T-helper 2 cell treated with Interferon-gamma antibody and Interleukin-4, amounts not matched to agents 5 μg/mL and 100 μg/mL, for 36 hours (primary cell): ENCODE results near the gene ZMYM4.
"Not testable (repeated sequence)": the region's sequence is repeated elsewhere in the genome, so short reads cannot be mapped to it uniquely, and the experiment has no call there.

Source experiments
- DNase-seq: peaks from one replicate; pipeline ENCODE4 v3.0.0; 2021; ENCODE audit warnings: low spot score
- H3K27ac Mint-ChIP-seq: one replicate; pipeline ENCODE4 v1.8.0; 2021; ENCODE audit warnings: mild to moderate bottlenecking, mixed read lengths
- H3K27me3 Mint-ChIP-seq: one replicate; pipeline ENCODE4 v1.8.0; 2021; ENCODE audit warnings: low read depth, mixed read lengths
- H3K36me3 Mint-ChIP-seq: one replicate; pipeline ENCODE4 v1.8.0; 2021; ENCODE audit warnings: low read depth, mixed read lengths
- H3K4me1 Mint-ChIP-seq: one replicate; pipeline ENCODE4 v1.8.0; 2021; ENCODE audit warnings: low read depth, mixed read lengths
- H3K4me3 Mint-ChIP-seq: one replicate; pipeline ENCODE4 v1.8.0; 2022; ENCODE audit warnings: mild to moderate bottlenecking, moderate library complexity, mixed read lengths
- H3K9me3 Mint-ChIP-seq: one replicate; pipeline ENCODE4 v1.8.0; 2021; ENCODE audit warnings: mixed read lengths

The ZMYM4 gene

GRCh38 chr1:35320937-35321336, 52.4 kb downstream of the ZMYM4 start:
- no peaks in the 10 kb centered on the region for H3K27me3 Mint-ChIP-seq
- H3K4me1 Mint-ChIP-seq: peaks cover 4% of the 10 kb centered on the region
- no peak overlapping the region for H3K4me3 Mint-ChIP-seq
- DNase-seq: no peak
- no peaks in the 10 kb centered on the region for H3K9me3 Mint-ChIP-seq
- no peak overlapping the region for H3K27ac Mint-ChIP-seq
- peaks cover 7% of the 10 kb centered on the region for H3K36me3 Mint-ChIP-seq

GRCh38 chr1:35324486-35324885, 56.0 kb downstream of the ZMYM4 start:
- Mint-ChIP-seq H3K36me3 (peaks cover 4% of the 10 kb centered on the region), H3K27me3 (no peaks in the 10 kb centered on the region), H3K4me1 (peaks cover 2% of the 10 kb centered on the region), H3K27ac (no peak overlapping the region), H3K9me3 (no peaks in the 10 kb centered on the region), H3K4me3 (no peak overlapping the region)
- no peak for DNase-seq

- H3K9me3 Mint-ChIP-seq: no peaks in the 10 kb centered on the region
- no peaks in the 10 kb centered on the region for H3K27me3 Mint-ChIP-seq
- H3K36me3 Mint-ChIP-seq: peaks cover 2% of the 10 kb centered on the region
- DNase-seq: no peak
- H3K4me1 Mint-ChIP-seq: peaks cover 2% of the 10 kb centered on the region
- no peak overlapping the region for H3K4me3 Mint-ChIP-seq
- H3K27ac Mint-ChIP-seq: no peak overlapping the region
Measured at GRCh38 chr1:35326246-35326866, 57.8 kb downstream of the ZMYM4 start.

GRCh38 chr1:35331618-35332017, 63.1 kb downstream of the ZMYM4 start:
- not testable (repeated sequence) for H3K4me1 Mint-ChIP-seq, H3K9me3 Mint-ChIP-seq, H3K27ac Mint-ChIP-seq, H3K4me3 Mint-ChIP-seq, DNase-seq, H3K36me3 Mint-ChIP-seq, H3K27me3 Mint-ChIP-seq

- Mint-ChIP-seq H3K27me3 (no peaks in the 10 kb centered on the region), H3K36me3 (peaks cover 11% of the 10 kb centered on the region), H3K9me3 (no peaks in the 10 kb centered on the region), H3K4me3 (no peak overlapping the region), H3K27ac (no peak overlapping the region), H3K4me1 (no peaks in the 10 kb centered on the region)
- DNase-seq: no peak
Measured at GRCh38 chr1:35334485-35334884, 66.0 kb downstream of the ZMYM4 start.

GRCh38 chr1:35340519-35340918, 72.0 kb downstream of the ZMYM4 start:
- H3K36me3 Mint-ChIP-seq: peaks cover 8% of the 10 kb centered on the region
- no peak for DNase-seq
- H3K27me3 Mint-ChIP-seq: no peaks in the 10 kb centered on the region
- no peaks in the 10 kb centered on the region for H3K9me3 Mint-ChIP-seq
- H3K4me1 Mint-ChIP-seq: no peaks in the 10 kb centered on the region
- no peak overlapping the region for H3K27ac Mint-ChIP-seq
- H3K4me3 Mint-ChIP-seq: no peak overlapping the region

- DNase-seq: no peak
- Mint-ChIP-seq H3K36me3 (no peaks in the 10 kb centered on the region), H3K27ac (no peak overlapping the region), H3K27me3 (no peaks in the 10 kb centered on the region), H3K4me3 (no peak overlapping the region), H3K9me3 (no peaks in the 10 kb centered on the region), H3K4me1 (peaks cover 5% of the 10 kb centered on the region)
Measured at GRCh38 chr1:35345439-35345981, 77.0 kb downstream of the ZMYM4 start.

GRCh38 chr1:35350872-35351271, 82.4 kb downstream of the ZMYM4 start:
- no peaks in the 10 kb centered on the region for H3K27me3 Mint-ChIP-seq
- H3K4me3 Mint-ChIP-seq: no peak overlapping the region

GRCh38 chr1:35359995-35360394, 91.5 kb downstream of the ZMYM4 start:
- no peak for DNase-seq
- peaks cover 14% of the 10 kb centered on the region for H3K4me1 Mint-ChIP-seq
- H3K4me3 Mint-ChIP-seq: no peak overlapping the region
- peaks cover 23% of the 10 kb centered on the region for H3K36me3 Mint-ChIP-seq
- H3K9me3 Mint-ChIP-seq: no peaks in the 10 kb centered on the region
- no peak overlapping the region for H3K27ac Mint-ChIP-seq
- H3K27me3 Mint-ChIP-seq: no peaks in the 10 kb centered on the region

More at GRCh38 chr1:35350872-35351271, 82.4 kb downstream of the ZMYM4 start:
- Mint-ChIP-seq H3K36me3 (peaks cover 3% of the 10 kb centered on the region), H3K9me3 (no peaks in the 10 kb centered on the region), H3K4me1 (peaks cover 3% of the 10 kb centered on the region), H3K27ac (no peak overlapping the region)
- no peak for DNase-seq

- no peak for DNase-seq
- no peak overlapping the region for H3K27ac Mint-ChIP-seq
- H3K36me3 Mint-ChIP-seq: peaks cover 23% of the 10 kb centered on the region
- no peaks in the 10 kb centered on the region for H3K27me3 Mint-ChIP-seq
- H3K9me3 Mint-ChIP-seq: no peaks in the 10 kb centered on the region
- no peak overlapping the region for H3K4me3 Mint-ChIP-seq
- peaks cover 12% of the 10 kb centered on the region for H3K4me1 Mint-ChIP-seq
Measured at GRCh38 chr1:35361638-35362037, 93.1 kb downstream of the ZMYM4 start.

GRCh38 chr1:35364741-35365140, 96.2 kb downstream of the ZMYM4 start:
- no peaks in the 10 kb centered on the region for H3K27me3 Mint-ChIP-seq
- H3K9me3 Mint-ChIP-seq: no peaks in the 10 kb centered on the region
- H3K27ac Mint-ChIP-seq: no peak overlapping the region
- no peak overlapping the region for H3K4me3 Mint-ChIP-seq
- peaks cover 12% of the 10 kb centered on the region for H3K4me1 Mint-ChIP-seq
- DNase-seq: no peak
- peaks cover 23% of the 10 kb centered on the region for H3K36me3 Mint-ChIP-seq

- Mint-ChIP-seq H3K4me3 (no peak overlapping the region), H3K4me1 (peaks cover 3% of the 10 kb centered on the region), H3K27me3 (no peaks in the 10 kb centered on the region), H3K36me3 (peaks cover 11% of the 10 kb centered on the region), H3K9me3 (no peaks in the 10 kb centered on the region), H3K27ac (no peak overlapping the region)
- DNase-seq: no peak
Measured at GRCh38 chr1:35367914-35368313, 99.4 kb downstream of the ZMYM4 start.

GRCh38 chr1:35369922-35370671, 101.6 kb downstream of the ZMYM4 start:
- H3K4me1 Mint-ChIP-seq: no peaks in the 10 kb centered on the region
- no peak overlapping the region for H3K27ac Mint-ChIP-seq
- no peaks in the 10 kb centered on the region for H3K27me3 Mint-ChIP-seq
- no peaks in the 10 kb centered on the region for H3K9me3 Mint-ChIP-seq
- no peak overlapping the region for H3K4me3 Mint-ChIP-seq
- peaks cover 4% of the 10 kb centered on the region for H3K36me3 Mint-ChIP-seq
- DNase-seq: no peak

- Mint-ChIP-seq H3K4me1 (no peaks in the 10 kb centered on the region), H3K9me3 (no peaks in the 10 kb centered on the region), H3K36me3 (peaks cover 3% of the 10 kb centered on the region), H3K4me3 (no peak overlapping the region), H3K27me3 (no peaks in the 10 kb centered on the region), H3K27ac (no peak overlapping the region)
- no peak for DNase-seq
Measured at GRCh38 chr1:35371506-35371905, 103.0 kb downstream of the ZMYM4 start.
